Mesenchymal stem cell (in vitro differentiated cells and primary cell): Measurements from ENCODE around the gene ZNF563.
"Not testable (repeated sequence)": the region's sequence is repeated elsewhere in the genome, so short reads cannot be mapped to it uniquely, and the experiment has no call there.

Experiments
- DNase-seq: peaks from one replicate; pipeline ENCODE4 v3.0.0-alpha.2; 2013
- H2AFZ ChIP-seq: one replicate; pipeline ENCODE4 v1.6.1; 2013; ENCODE audit warnings: low read depth, mild to moderate bottlenecking, control low read depth, inconsistent platforms, low read length, moderate library complexity
- H2AK5ac ChIP-seq: 2 replicates; pipeline ENCODE4 v1.6.1; 2013; ENCODE audit warnings: low read length, moderate library complexity, mild to moderate bottlenecking, inconsistent platforms; ENCODE audit not compliant: severe bottlenecking
- H2BK120ac ChIP-seq: one replicate; pipeline ENCODE4 v1.6.1; 2013; ENCODE audit warnings: low read depth, mild to moderate bottlenecking, inconsistent platforms, low read length, moderate library complexity
- H2BK12ac ChIP-seq, 2 experiments: one replicate each; pipeline ENCODE4 v1.6.1; 2013; ENCODE audit warnings: inconsistent platforms in 2 of 2, low read length in 2 of 2, mild to moderate bottlenecking in 2 of 2, moderate library complexity in 2 of 2, control low read depth in 1 of 2
- H2BK15ac ChIP-seq: one replicate; pipeline ENCODE4 v1.6.1; 2013; ENCODE audit warnings: mild to moderate bottlenecking, low read depth, inconsistent platforms; ENCODE audit not compliant: poor library complexity, severe bottlenecking
- H2BK5ac ChIP-seq: 2 replicates; pipeline ENCODE4 v1.6.1; 2013; ENCODE audit warnings: low read depth, mild to moderate bottlenecking, low read length, control low read depth, inconsistent platforms; ENCODE audit not compliant: poor library complexity, severe bottlenecking
- H3K14ac ChIP-seq, 2 experiments: one replicate each; pipeline ENCODE4 v1.6.1; 2013; ENCODE audit warnings: inconsistent platforms in 2 of 2, low read length in 2 of 2, control low read depth in 1 of 2, mild to moderate bottlenecking in 1 of 2, moderate library complexity in 1 of 2
- H3K18ac ChIP-seq, 2 experiments: one replicate each; pipeline ENCODE4 v1.6.1; 2013; ENCODE audit warnings: inconsistent platforms in 2 of 2, low read length in 2 of 2, control low read depth in 1 of 2, low read depth in 1 of 2, mild to moderate bottlenecking in 1 of 2
- H3K23ac ChIP-seq, 2 experiments: one replicate each; pipeline ENCODE4 v1.6.1; 2013; ENCODE audit warnings: inconsistent platforms in 2 of 2, low read length in 2 of 2, mild to moderate bottlenecking in 2 of 2, moderate library complexity in 2 of 2, control low read depth in 1 of 2
- H3K27ac ChIP-seq: 2 replicates; pipeline ENCODE4 v1.5.1; 2013; ENCODE audit warnings: mild to moderate bottlenecking, moderate library complexity, low read length, control low read depth, inconsistent platforms; ENCODE audit not compliant: poor library complexity, severe bottlenecking
- H3K27me3 ChIP-seq, 2 experiments: 2 replicates each; pipeline versions ENCODE4 v1.6.1 to v1.7.0; 2013; ENCODE audit warnings: low read length in 2 of 2, mild to moderate bottlenecking in 2 of 2, moderate library complexity in 2 of 2, control low read depth in 1 of 2, inconsistent platforms in 1 of 2; ENCODE audit not compliant: control insufficient read depth in 1 of 2, insufficient read depth in 1 of 2
- H3K36me3 ChIP-seq, 2 experiments: 2 replicates each; pipeline versions ENCODE4 v1.6.1 to v1.7.0; 2013; ENCODE audit warnings: low read length in 2 of 2, control low read depth in 1 of 2, inconsistent platforms in 1 of 2, low read depth in 1 of 2, mild to moderate bottlenecking in 1 of 2; ENCODE audit not compliant: insufficient read depth in 2 of 2, control insufficient read depth in 1 of 2
- H3K4ac ChIP-seq, 2 experiments: one replicate each; pipeline ENCODE4 v1.6.1; 2013; ENCODE audit warnings: inconsistent platforms in 2 of 2, low read length in 2 of 2, mild to moderate bottlenecking in 2 of 2, moderate library complexity in 2 of 2, control low read depth in 1 of 2, low read depth in 1 of 2
- H3K4me1 ChIP-seq: 2 replicates; pipeline ENCODE4 v1.6.1; 2013; ENCODE audit warnings: low read depth, low read length, control low read depth; ENCODE audit not compliant: control insufficient read depth, insufficient read depth
- H3K4me2 ChIP-seq: 2 replicates; pipeline ENCODE4 v1.6.1; 2013; ENCODE audit warnings: low read length, mild to moderate bottlenecking, inconsistent platforms; ENCODE audit not compliant: poor library complexity, severe bottlenecking
- H3K4me3 ChIP-seq, 2 experiments: 2 replicates each; pipeline versions ENCODE4 v1.5.1 to v1.7.0; 2013; ENCODE audit warnings: low read length in 2 of 2, mild to moderate bottlenecking in 2 of 2, control low read depth in 1 of 2, low read depth in 1 of 2; ENCODE audit not compliant: insufficient read depth in 1 of 2
- H3K79me1 ChIP-seq: replicated peaks from 2 replicates; pipeline ENCODE4 v1.6.1; 2013; ENCODE audit warnings: mild to moderate bottlenecking, control low read depth, low read length, inconsistent platforms; ENCODE audit not compliant: poor library complexity, severe bottlenecking
- H3K9ac ChIP-seq: 2 replicates; pipeline ENCODE4 v1.7.0; 2013; ENCODE audit warnings: mild to moderate bottlenecking, low read length, moderate library complexity
- H3K9me3 ChIP-seq: 2 replicates; pipeline ENCODE4 v1.7.0; 2013; ENCODE audit warnings: mild to moderate bottlenecking, low read length; ENCODE audit not compliant: control insufficient read depth
- H4K8ac ChIP-seq: one replicate; pipeline ENCODE4 v1.6.1; 2013; ENCODE audit warnings: inconsistent platforms, mild to moderate bottlenecking, low read length, moderate library complexity
- H4K91ac ChIP-seq: one replicate; pipeline ENCODE4 v1.6.1; 2013; ENCODE audit warnings: mild to moderate bottlenecking, low read length, inconsistent platforms
- WGBS: methylation state at CpG from one replicate; pipeline ENCODE4 v1.1.7; 2013; ENCODE audit warnings: mixed read lengths; 5-methylcytosine and 5-hydroxymethylcytosine counted together

ZNF563 gene

DNA sequence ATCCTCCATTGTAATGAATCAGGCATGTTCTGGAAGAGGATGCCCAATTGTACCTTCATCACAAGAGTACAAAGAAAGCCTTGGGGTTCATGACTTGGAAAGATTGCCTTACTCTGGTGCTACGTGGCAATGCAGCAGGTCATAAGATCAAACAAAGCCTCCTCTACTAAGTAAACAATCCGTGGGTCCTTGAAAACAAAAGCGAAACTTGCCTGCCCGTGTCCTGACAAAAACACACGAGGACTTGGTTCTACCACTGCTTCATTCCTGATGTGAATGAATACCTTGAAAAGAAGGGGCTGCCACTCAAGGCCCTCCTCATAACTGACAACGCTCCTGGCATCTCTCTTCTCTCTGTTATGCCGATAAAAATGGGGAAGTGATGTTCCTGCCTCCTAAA is 18.9 kb downstream of the ZNF563 start:
- H3K36me3 ChIP-seq = peaks cover 0 to 31% of the 10 kb centered on the region in 2 experiments

DNA sequence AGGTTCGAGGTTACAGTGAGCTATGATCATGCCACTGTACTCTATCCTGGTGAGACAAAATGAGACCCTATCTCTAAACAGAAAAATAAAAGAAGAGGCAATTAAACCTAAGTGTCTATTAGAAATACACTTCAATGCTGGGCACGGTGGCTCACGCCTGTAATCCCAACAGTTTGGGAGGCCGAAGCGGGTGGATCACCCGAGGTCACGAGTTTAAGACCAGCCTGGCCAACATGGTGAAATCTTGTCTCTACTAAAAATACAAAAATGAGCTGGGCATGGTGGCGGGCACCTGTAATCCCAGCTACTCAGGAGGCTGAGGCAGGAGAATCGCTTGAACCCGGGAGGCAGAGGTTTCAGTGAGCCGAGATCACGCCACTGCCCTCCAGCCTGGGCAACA is 24.5 kb downstream of the ZNF563 start:
- H3K4ac ChIP-seq, H4K8ac ChIP-seq: not testable (repeated sequence)

More for the DNA sequence above, 18.9 kb downstream of the ZNF563 start:
- Histone ChIP-seq H3K4me1 (no peaks in the 10 kb centered on the region), H3K14ac (no peak overlapping the region), H3K9ac (no peak overlapping the region), H4K91ac (no peak overlapping the region), H3K27me3 (no peaks in the 10 kb centered on the region), H2BK120ac (no peak overlapping the region), H4K8ac (no peak overlapping the region), H2AFZ (no peak overlapping the region), H3K23ac (no peak overlapping the region), H3K79me1 (no peaks in the 10 kb centered on the region), H2BK15ac (no peak overlapping the region), H3K27ac (no peak overlapping the region), H3K4me3 (no peak overlapping the region), H2AK5ac (no peak overlapping the region), H3K4ac (no peak overlapping the region), H2BK12ac (no peak overlapping the region), H3K18ac (no peak overlapping the region), H2BK5ac (no peak overlapping the region), H3K9me3 (peaks cover 52% of the 10 kb centered on the region), H3K4me2 (no peak overlapping the region)
- DNase-seq = no peak
- WGBS = 75% methylated on average over 7 of the region's 7 CpGs

DNA sequence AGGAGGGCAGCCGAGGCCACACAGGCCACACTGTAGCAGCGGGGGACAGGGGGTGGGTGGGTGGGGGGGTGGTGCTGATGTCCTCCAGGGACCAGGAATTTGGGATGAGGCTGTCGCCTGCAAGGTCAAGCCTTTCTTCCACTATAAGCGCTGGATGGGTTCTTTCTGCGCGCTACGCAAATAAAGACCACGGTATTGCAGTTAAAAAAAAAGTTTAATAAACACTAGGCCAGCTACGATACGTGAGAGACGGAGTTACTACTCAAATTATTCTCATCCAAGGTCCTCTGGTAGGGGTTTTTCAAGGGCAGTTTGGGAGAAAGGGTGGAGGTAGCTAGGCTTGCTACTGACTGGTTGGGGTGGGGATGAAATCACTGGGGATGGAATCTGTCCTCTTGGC is 38.2 kb downstream of the ZNF563 start:
- H3K4me2 ChIP-seq = peak overlapping the region; percentile 74
- peak overlapping the region; percentile 86 to 97 for H3K18ac ChIP-seq
- H3K27ac ChIP-seq = peak overlapping the region; percentile 60
- DNase-seq = no peak
- H3K36me3 ChIP-seq = peaks cover 4 to 13% of the 10 kb centered on the region in 2 experiments
- H3K9me3 ChIP-seq = no peaks in the 10 kb centered on the region
- H3K14ac ChIP-seq = no peak overlapping the region
- peak overlapping the region; percentile 55 to 96 for H3K4me3 ChIP-seq
- H2BK12ac ChIP-seq = no peak overlapping the region
- H3K4me1 ChIP-seq = peaks cover 5% of the 10 kb centered on the region
- no peak overlapping the region for H3K4ac ChIP-seq
- no peak overlapping the region for H2AK5ac ChIP-seq
- no peak overlapping the region for H2BK5ac ChIP-seq
- H2BK15ac ChIP-seq = no peak overlapping the region
- WGBS = 70% methylated on average over 11 of the region's 11 CpGs
- no peaks in the 10 kb centered on the region for H3K27me3 ChIP-seq
- peak overlapping the region; percentile 100 for H4K8ac ChIP-seq
- H3K9ac ChIP-seq = peak overlapping the region; percentile 99
- H3K23ac ChIP-seq = no peak overlapping the region
- peaks cover 5% of the 10 kb centered on the region for H3K79me1 ChIP-seq
- peak overlapping the region; percentile 80 for H2AFZ ChIP-seq
- peak overlapping the region; percentile 96 for H4K91ac ChIP-seq
- H2BK120ac ChIP-seq = no peak overlapping the region

More for the DNA sequence above, 24.5 kb downstream of the ZNF563 start:
- H3K27me3 ChIP-seq, H2BK120ac ChIP-seq, H3K18ac ChIP-seq, H3K14ac ChIP-seq, H3K79me1 ChIP-seq, H3K36me3 ChIP-seq, H3K4me3 ChIP-seq, H2BK12ac ChIP-seq, H3K4me1 ChIP-seq, H3K23ac ChIP-seq, H4K91ac ChIP-seq, H3K9ac ChIP-seq, H2AFZ ChIP-seq, H3K4me2 ChIP-seq, H2BK15ac ChIP-seq, H3K27ac ChIP-seq, H2AK5ac ChIP-seq, H2BK5ac ChIP-seq, DNase-seq: not testable (repeated sequence)
- peaks cover 10% of the 10 kb centered on the region for H3K9me3 ChIP-seq
- 86% methylated on average over 10 of the region's 12 CpGs for WGBS

DNA sequence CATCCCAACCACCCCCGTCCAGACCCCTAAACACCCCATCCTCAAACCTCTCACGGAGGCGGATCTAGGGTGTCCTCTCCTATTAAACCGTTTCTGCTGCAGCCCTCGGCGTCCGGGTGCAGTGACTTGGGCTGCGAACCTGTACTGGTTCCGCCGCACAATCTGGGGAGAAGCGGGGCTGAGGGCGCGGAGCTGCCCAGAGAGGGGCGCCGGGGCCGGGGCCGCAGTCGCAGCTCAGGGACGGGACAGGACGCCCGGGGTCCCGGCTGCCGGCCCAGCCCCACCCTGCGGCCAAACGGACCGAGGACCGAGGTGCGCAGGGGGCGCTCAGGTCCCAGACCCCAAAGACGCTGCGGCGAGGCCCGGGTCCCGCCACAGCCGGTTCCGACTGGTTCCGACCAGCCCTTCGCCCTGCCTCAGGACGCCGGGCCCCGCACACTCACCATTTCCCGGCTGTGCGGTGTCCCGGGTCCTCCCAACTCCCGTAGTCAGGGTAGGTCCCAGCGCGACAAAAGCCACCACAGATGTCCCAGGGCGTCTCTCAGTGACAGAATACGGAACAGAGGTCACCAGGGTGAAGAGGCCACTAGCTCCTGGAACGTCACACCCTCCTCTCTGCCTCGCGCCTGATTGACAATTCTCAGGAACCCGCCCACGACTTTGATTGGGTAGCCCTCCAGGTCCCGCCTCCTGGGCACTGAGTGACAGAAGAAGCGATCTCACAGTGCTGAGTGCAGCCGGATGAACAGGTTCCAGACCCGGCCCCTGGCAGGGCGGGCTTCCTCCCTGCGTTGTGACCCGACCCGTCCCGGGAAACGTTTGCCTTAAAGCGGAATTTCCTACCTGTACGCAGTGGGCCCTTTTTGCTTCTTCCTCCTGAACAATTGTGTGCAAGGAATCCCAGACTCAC is 38.9 kb downstream of the ZNF563 start, which contains the start of gene ZNF44:
ZNF44 (minus strand) TSS at position 635 of the 910 bp plus-strand sequence; CDS start at position 446, 189 bp downstream.
- DNase-seq = peak; percentile 93
- WGBS = 1% methylated on average over 61 of the region's 66 CpGs

More for the DNA sequence above, 38.9 kb downstream of the ZNF563 start, which contains the start of gene ZNF44:
- peak within 1 kb of the TSS; percentile 91 for H3K27ac ChIP-seq
- H2BK12ac ChIP-seq = no peak within 1 kb of the TSS
- H3K27me3 ChIP-seq = no peaks in the 10 kb centered on the region
- H3K79me1 ChIP-seq = peaks cover 9% of the 10 kb centered on the region
- H2AFZ ChIP-seq = peak within 1 kb of the TSS; percentile 80
- H3K9ac ChIP-seq = peak within 1 kb of the TSS; percentile 99
- H2BK120ac ChIP-seq = peak within 1 kb of the TSS; percentile 27
- H3K36me3 ChIP-seq = peaks cover 4 to 20% of the 10 kb centered on the region in 2 experiments
- H3K9me3 ChIP-seq = no peaks in the 10 kb centered on the region
- peaks cover 5% of the 10 kb centered on the region for H3K4me1 ChIP-seq
- no peak within 1 kb of the TSS for H3K23ac ChIP-seq
- peak within 1 kb of the TSS; percentile 86 to 97 for H3K18ac ChIP-seq
- H3K4me3 ChIP-seq = peak within 1 kb of the TSS; percentile 70 to 96
- no peak within 1 kb of the TSS for H2AK5ac ChIP-seq
- H3K14ac ChIP-seq = peak within 1 kb of the TSS in 1 of 2 experiments; percentile 19
- peak within 1 kb of the TSS; percentile 84 for H3K4me2 ChIP-seq
- peak within 1 kb of the TSS; percentile 77 for H2BK15ac ChIP-seq
- H2BK5ac ChIP-seq = peak within 1 kb of the TSS; percentile 74
- H4K91ac ChIP-seq = peak within 1 kb of the TSS; percentile 96
- peak within 1 kb of the TSS; percentile 100 for H4K8ac ChIP-seq
- H3K4ac ChIP-seq = peak within 1 kb of the TSS; percentile 33 to 86
